Measurements from ENCODE around the gene EZH1. TPM values are rescaled to one million over a fixed set of nuclear protein-coding genes. Genes with fewer than 3 reads are reported as not detected.

EZH1 gene
- total RNA-seq, 1 experiment from 2014 or later: 17.7 TPM

DNA sequence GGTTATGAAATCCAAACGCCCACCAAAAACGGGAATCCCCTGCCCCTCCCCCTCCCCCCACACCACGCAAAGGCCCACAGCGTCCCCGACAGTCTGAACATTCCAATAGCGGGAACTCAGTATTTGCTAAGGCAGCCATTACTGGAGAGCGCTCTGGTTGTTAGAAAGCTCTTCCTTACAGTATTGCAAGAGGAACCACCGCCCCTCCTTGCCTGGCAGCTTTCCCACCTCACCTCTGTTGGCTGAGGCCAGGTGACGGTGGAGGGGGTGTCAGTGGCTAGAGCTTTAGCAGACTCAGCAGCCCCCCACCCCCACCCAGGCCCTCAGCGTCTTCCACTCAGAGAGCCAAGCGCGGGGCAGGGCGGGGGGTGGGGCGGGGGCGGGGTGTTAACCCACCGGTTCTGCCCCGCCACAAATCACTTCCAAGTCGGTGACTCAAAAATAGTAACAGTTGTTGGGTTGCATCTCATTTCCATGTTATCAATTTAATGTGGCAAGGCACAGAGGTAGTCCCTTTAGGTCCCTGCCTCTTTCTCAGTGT is 65.8 kb downstream of the EZH1 start:
- in situ Hi-C loops (cut with HindIII; ENCODE audit: low pct_unique_long_range_greater_than_20kb, low sequenced_read_pairs): no loop called here
- BruUV-seq (replicated peaks): no TSS peak

DNA sequence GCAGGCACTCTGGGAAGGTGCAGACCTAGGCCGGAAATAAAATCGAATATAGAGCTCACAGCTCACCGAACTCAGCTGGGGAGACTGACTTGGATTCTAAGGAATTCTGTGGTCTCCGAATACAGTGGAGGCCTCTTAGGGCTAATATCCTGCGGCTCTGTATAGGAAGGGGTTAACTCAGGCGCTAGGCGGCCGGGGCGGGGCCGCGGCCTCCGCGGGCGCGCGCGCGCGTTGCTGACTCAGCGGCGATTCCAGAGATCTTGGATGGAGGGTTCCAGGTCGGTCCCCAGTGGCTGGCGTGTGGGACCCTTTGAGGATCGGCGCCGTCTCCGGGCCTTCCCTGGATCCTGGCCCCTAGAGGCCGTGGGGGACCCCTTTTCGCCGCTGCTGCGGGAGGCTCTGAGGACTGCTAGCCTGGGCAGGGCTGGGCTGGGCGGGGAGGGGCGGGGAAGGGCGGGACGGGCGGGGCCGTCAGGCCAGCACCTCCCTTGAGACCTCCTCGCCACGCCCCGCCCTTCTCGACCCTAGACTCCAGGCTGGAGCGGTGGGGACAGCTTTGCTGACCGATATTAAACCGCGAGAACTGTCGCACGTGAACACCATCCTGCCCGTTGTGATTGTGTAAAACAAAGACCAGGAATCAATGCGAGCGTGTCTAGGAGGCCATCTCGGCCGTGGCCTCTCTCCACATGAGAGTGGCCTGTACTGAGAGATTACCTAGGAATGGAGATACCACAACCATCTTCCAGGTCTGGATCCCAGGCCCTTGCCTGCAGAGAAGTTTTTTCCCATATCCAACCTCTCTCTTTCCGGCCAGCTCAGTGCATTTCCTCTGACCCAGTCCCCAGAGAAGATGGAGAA is 66.7 kb downstream of the EZH1 start:
- ChIA-PET POLR2A (interaction anchor here (0.6 kb wide), 3 partner anchors 44 to 320 kb away, joined by 3 to 5 read pairs (median 3); partner anchors contain the start of gene RPL27), CTCF (interaction anchor here (1.2 kb wide), 1 partner anchor 100 kb away, joined by 9 read pairs; the partner anchor contains the start of gene PSMC3IP)
- no peak for DNase-seq (ENCODE audit: low read depth, low spot score)
- intact Hi-C loops (cut with micrococcal nuclease; ENCODE audit: unreplicated experiment): loop anchor here (5.0 kb wide), 1 partner anchor 101 kb away; the partner anchor contains the start of gene PSMC3IP
- TF ChIP-seq POLR2AphosphoS5 (IDR thresholded peaks at IDR 0.05; ENCODE audit: low read depth, low read length) (peak; percentile 48), SIN3A (IDR thresholded peaks at IDR 0.05; ENCODE audit: borderline replicate concordance, insufficient read depth, low read depth, low read length) (no peak)
- Histone ChIP-seq H3K27ac (ENCODE audit: low read length) (peak overlapping the region; percentile 95), H3K27me3 (ENCODE audit: control insufficient read depth, insufficient read depth, low read length) (no peaks in the 10 kb centered on the region), H3K4me3 (ENCODE audit: low read depth in 2 of 2, low read length in 2 of 2) (peak overlapping the region; percentile 52 to 67), H3K36me3 (ENCODE audit: control insufficient read depth, insufficient read depth, low read length) (no peaks in the 10 kb centered on the region; the same call in 1 of the 2 replicates), H3K9me3 (ENCODE audit: control insufficient read depth, insufficient read depth, low read depth, low read length) (no peaks in the 10 kb centered on the region), H3K4me1 (ENCODE audit: control insufficient read depth, insufficient read depth, low read length) (peaks cover 22% of the 10 kb centered on the region)
- ATAC-seq: peak; percentile 58
- in situ Hi-C loops (cut with HindIII; ENCODE audit: low pct_unique_long_range_greater_than_20kb, low sequenced_read_pairs): no loop called here
- no TSS peak for BruUV-seq (replicated peaks)

More for the DNA sequence above, 65.8 kb downstream of the EZH1 start:
- H3K4me3 ChIP-seq (ENCODE audit: low read depth in 2 of 2, low read length in 2 of 2): peak overlapping the region; percentile 15 to 67
- H3K27me3 ChIP-seq (ENCODE audit: control insufficient read depth, insufficient read depth, low read length): no peaks in the 10 kb centered on the region
- ChIA-PET POLR2A (interaction anchor here (0.6 kb wide), 2 partner anchors 43 to 168 kb away, joined by 3 to 5 read pairs; no protein-coding TSS in a partner anchor), CTCF (interaction anchor here (1.2 kb wide), 1 partner anchor 101 kb away, joined by 9 read pairs; the partner anchor contains the start of gene PSMC3IP)
- H3K9me3 ChIP-seq (ENCODE audit: control insufficient read depth, insufficient read depth, low read depth, low read length): no peaks in the 10 kb centered on the region
- no peaks in the 10 kb centered on the region; the same call in 1 of the 2 replicates for H3K36me3 ChIP-seq (ENCODE audit: control insufficient read depth, insufficient read depth, low read length)
- ATAC-seq (no peak; the same call in 1 of the 2 replicates), DNase-seq (ENCODE audit: low read depth, low spot score) (no peak)
- H3K27ac ChIP-seq (ENCODE audit: low read length): peak overlapping the region; percentile 95
- intact Hi-C loops (cut with micrococcal nuclease; ENCODE audit: unreplicated experiment): loop anchor here (5.0 kb wide), 1 partner anchor 102 kb away; the partner anchor contains the start of gene PSMC3IP
- H3K4me1 ChIP-seq (ENCODE audit: control insufficient read depth, insufficient read depth, low read length): peaks cover 19% of the 10 kb centered on the region
- TF ChIP-seq, protein P1, sequence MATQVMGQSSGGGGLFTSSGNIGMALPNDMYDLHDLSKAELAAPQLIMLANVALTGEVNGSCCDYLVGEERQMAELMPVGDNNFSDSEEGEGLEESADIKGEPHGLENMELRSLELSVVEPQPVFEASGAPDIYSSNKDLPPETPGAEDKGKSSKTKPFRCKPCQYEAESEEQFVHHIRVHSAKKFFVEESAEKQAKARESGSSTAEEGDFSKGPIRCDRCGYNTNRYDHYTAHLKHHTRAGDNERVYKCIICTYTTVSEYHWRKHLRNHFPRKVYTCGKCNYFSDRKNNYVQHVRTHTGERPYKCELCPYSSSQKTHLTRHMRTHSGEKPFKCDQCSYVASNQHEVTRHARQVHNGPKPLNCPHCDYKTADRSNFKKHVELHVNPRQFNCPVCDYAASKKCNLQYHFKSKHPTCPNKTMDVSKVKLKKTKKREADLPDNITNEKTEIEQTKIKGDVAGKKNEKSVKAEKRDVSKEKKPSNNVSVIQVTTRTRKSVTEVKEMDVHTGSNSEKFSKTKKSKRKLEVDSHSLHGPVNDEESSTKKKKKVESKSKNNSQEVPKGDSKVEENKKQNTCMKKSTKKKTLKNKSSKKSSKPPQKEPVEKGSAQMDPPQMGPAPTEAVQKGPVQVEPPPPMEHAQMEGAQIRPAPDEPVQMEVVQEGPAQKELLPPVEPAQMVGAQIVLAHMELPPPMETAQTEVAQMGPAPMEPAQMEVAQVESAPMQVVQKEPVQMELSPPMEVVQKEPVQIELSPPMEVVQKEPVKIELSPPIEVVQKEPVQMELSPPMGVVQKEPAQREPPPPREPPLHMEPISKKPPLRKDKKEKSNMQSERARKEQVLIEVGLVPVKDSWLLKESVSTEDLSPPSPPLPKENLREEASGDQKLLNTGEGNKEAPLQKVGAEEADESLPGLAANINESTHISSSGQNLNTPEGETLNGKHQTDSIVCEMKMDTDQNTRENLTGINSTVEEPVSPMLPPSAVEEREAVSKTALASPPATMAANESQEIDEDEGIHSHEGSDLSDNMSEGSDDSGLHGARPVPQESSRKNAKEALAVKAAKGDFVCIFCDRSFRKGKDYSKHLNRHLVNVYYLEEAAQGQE (IDR thresholded peaks at IDR 0.05; ENCODE audit: insufficient read depth in 1 of 2, low read depth in 2 of 2, low read length in 1 of 2): no peak
- TF ChIP-seq POLR2AphosphoS5 (IDR thresholded peaks at IDR 0.05; ENCODE audit: low read depth, low read length): no peak
- no peak for TF ChIP-seq TCF7L2 (IDR thresholded peaks at IDR 0.05; ENCODE audit: low read depth, low read length)
- TF ChIP-seq, protein P2, sequence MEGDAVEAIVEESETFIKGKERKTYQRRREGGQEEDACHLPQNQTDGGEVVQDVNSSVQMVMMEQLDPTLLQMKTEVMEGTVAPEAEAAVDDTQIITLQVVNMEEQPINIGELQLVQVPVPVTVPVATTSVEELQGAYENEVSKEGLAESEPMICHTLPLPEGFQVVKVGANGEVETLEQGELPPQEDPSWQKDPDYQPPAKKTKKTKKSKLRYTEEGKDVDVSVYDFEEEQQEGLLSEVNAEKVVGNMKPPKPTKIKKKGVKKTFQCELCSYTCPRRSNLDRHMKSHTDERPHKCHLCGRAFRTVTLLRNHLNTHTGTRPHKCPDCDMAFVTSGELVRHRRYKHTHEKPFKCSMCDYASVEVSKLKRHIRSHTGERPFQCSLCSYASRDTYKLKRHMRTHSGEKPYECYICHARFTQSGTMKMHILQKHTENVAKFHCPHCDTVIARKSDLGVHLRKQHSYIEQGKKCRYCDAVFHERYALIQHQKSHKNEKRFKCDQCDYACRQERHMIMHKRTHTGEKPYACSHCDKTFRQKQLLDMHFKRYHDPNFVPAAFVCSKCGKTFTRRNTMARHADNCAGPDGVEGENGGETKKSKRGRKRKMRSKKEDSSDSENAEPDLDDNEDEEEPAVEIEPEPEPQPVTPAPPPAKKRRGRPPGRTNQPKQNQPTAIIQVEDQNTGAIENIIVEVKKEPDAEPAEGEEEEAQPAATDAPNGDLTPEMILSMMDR (IDR thresholded peaks at IDR 0.05): no peak
- no peak for TF ChIP-seq SIN3A (IDR thresholded peaks at IDR 0.05; ENCODE audit: borderline replicate concordance, insufficient read depth, low read depth, low read length)
